Right lobe of liver (tissue), 4 donors: Measurements from ENCODE around the gene PAQR4.
"Not testable (repeated sequence)": the region's sequence is repeated elsewhere in the genome, so short reads cannot be mapped to it uniquely, and the experiment has no call there.

ENCODE experiments used
- CTCF ChIP-seq, 4 donors: fragments of 200-600 bp in 3 of 4; fragments of 450-650 bp in 1 of 4; IDR thresholded peaks; one replicate each; pipeline versions ENCODE4 v1.5.1 to v1.8.0; 2016 to 2022; ENCODE audit warnings: antibody characterized with exemption in 4 of 4, mild to moderate bottlenecking in 2 of 4
- POLR2A ChIP-seq: fragments of 450-650 bp; IDR thresholded peaks from one replicate; pipeline ENCODE4 v1.6.1; 2017; ENCODE audit warnings: antibody characterized with exemption, mild to moderate bottlenecking
- donor health status: DM: no; HTN: no; CAD: no.
- donor health status: DM: no; HTN: no; CAD: no.
- donor health status: DM: no; HTN: yes; CAD: no.

- TF ChIP-seq POLR2A; CTCF (IDR thresholded peaks at IDR 0.05): not testable (repeated sequence)
Observed at GRCh38 chr16:2943716-2944115, 25.4 kb upstream of the PAQR4 start.
